ENCODE results near the gene GDE1.

GDE1 gene

GRCh38 chr16:19488213-19488640, 33.7 kb downstream of the GDE1 start:
- DNase-seq (ENCODE audit: low read depth): no peak
- no peak overlapping the region for H3K4me3 ChIP-seq (ENCODE audit: low read depth, low read length)
- TF ChIP-seq POLR2A (IDR thresholded peaks at IDR 0.05; ENCODE audit: extremely low read depth, insufficient read length) (no peak), MYC (IDR thresholded peaks at IDR 0.05; ENCODE audit: low read depth, low read length) (no peak), MAX (IDR thresholded peaks at IDR 0.05; ENCODE audit: low read depth, low read length) (no peak), CTCF (IDR thresholded peaks at IDR 0.05; ENCODE audit: low read depth, low read length) (no peak)

DNA sequence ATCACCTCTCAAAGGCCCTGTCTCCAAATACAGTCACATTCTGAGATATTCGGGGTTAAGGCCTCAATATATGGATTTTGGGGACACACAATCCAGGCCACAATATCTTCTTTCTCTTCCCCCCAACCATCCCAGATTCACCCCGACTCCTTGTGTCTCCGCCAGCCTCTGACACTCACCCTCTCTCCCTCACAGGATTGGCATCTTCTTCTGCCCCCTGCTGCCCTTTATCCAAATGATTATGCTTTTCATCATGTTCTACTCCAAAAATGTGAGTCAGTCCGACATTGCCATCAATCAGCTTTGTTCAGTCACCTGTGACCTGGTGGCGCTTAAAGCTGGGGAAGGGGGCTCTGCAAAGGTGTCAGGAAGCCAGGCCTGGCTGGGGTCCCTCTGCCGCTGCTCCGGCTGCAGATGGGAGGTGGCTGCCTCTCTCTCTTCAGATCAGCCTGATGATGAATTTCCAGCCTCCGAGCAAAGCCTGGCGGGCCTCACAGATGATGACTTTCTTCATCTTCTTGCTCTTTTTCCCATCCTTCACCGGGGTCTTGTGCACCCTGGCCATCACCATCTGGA, 35.1 kb downstream of the GDE1 start:
- H3K4me3 ChIP-seq (ENCODE audit: low read depth, low read length): no peak overlapping the region
- DNase-seq (ENCODE audit: low read depth): no peak
- no peak for TF ChIP-seq MYC (IDR thresholded peaks at IDR 0.05; ENCODE audit: low read depth, low read length)
- no peak for TF ChIP-seq MAX (IDR thresholded peaks at IDR 0.05; ENCODE audit: low read depth, low read length)
- TF ChIP-seq CTCF (IDR thresholded peaks at IDR 0.05; ENCODE audit: low read depth, low read length): no peak
- TF ChIP-seq POLR2A (IDR thresholded peaks at IDR 0.05; ENCODE audit: extremely low read depth, insufficient read length): no peak

DNA sequence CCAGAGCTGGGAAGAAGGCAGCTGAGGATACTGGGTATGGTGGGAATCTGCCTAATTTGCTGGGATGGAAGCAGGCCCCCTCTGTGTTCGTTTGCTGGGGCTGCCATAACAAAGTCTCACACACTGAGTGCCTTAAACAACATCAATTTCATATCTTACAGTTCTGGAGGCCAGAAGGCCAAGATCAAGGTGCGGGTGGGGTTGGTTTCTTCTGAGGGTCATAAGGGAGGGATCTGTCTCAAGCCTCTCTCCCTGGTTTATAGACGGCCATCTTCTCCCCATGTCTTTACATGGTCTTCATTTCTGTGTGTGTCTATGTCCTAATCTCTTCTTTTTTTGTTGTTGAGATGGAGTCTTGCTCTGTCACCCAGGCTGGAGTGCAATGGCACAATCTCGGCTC, 35.8 kb downstream of the GDE1 start:
- no peak for TF ChIP-seq MAX (IDR thresholded peaks at IDR 0.05; ENCODE audit: low read depth, low read length)
- no peak for TF ChIP-seq CTCF (IDR thresholded peaks at IDR 0.05; ENCODE audit: low read depth, low read length)
- TF ChIP-seq MYC (IDR thresholded peaks at IDR 0.05; ENCODE audit: low read depth, low read length): no peak
- TF ChIP-seq POLR2A (IDR thresholded peaks at IDR 0.05; ENCODE audit: extremely low read depth, insufficient read length): no peak
- H3K4me3 ChIP-seq (ENCODE audit: low read depth, low read length): no peak overlapping the region
- no peak for DNase-seq (ENCODE audit: low read depth)

GRCh38 chr16:19485611-19486010, 36.3 kb downstream of the GDE1 start:
- H3K4me3 ChIP-seq (ENCODE audit: low read depth, low read length): no peak overlapping the region
- DNase-seq (ENCODE audit: low read depth): no peak
- no peak for TF ChIP-seq CTCF (IDR thresholded peaks at IDR 0.05; ENCODE audit: low read depth, low read length)
- TF ChIP-seq MYC (IDR thresholded peaks at IDR 0.05; ENCODE audit: low read depth, low read length): no peak
- no peak for TF ChIP-seq POLR2A (IDR thresholded peaks at IDR 0.05; ENCODE audit: extremely low read depth, insufficient read length)
- no peak for TF ChIP-seq MAX (IDR thresholded peaks at IDR 0.05; ENCODE audit: low read depth, low read length)

- no peak for DNase-seq (ENCODE audit: low read depth)
- TF ChIP-seq MYC (IDR thresholded peaks at IDR 0.05; ENCODE audit: low read depth, low read length) (no peak), MAX (IDR thresholded peaks at IDR 0.05; ENCODE audit: low read depth, low read length) (no peak), POLR2A (IDR thresholded peaks at IDR 0.05; ENCODE audit: extremely low read depth, insufficient read length) (no peak), CTCF (IDR thresholded peaks at IDR 0.05; ENCODE audit: low read depth, low read length) (no peak)
These were observed 37.8 kb downstream of the GDE1 start for GRCh38 chr16:19484096-19484495.

More at GRCh38 chr16:19484096-19484495, 37.8 kb downstream of the GDE1 start:
- H3K4me3 ChIP-seq (ENCODE audit: low read depth, low read length): no peak overlapping the region

Data from NB4 (cell line).